HCT116 (cell line): ENCODE measurements around the gene TBC1D17. TPM values are rescaled to one million over a fixed set of nuclear protein-coding genes. Genes with fewer than 3 reads are reported as not detected.

Source experiments
- ATAC-seq: fragments of 200-7000 bp; cut with Tn5 transposase; 2 replicates; pipeline ENCODE4 v1.9.1; 2020; ENCODE audit warnings: mild to moderate bottlenecking, moderate library complexity
- BruUV-seq: library from RNA; stranded (reverse); fragments of 400-500 nt; replicated peaks from 2 replicates; lab custom pipeline; 2021; lab: Mats Ljungman, UMichigan
- CTCF ChIA-PET: fragments of 300-600 bp; sonication (Branson Sonifier 250); formaldehyde crosslinking; loops from one replicate; lab custom pipeline; 2021; ENCODE audit warnings: antibody characterized with exemption; lab: Charles Lee
- POLR2A ChIA-PET: fragments of 300-600, 350-600 bp; sonication (Branson Sonifier 250); formaldehyde crosslinking; loops from one replicate; lab custom pipeline; 2021; ENCODE audit warnings: antibody characterized with exemption; lab: Charles Lee
- RAD21 ChIA-PET, 2 experiments: fragments of 300-600 bp; sonication (Branson Sonifier 250); formaldehyde crosslinking; loops; one replicate each; lab custom pipeline; 2023; ENCODE audit warnings: low total read pairs in 2 of 2; ENCODE audit not compliant: uncharacterized antibody in 2 of 2, unreplicated experiment in 2 of 2, low non-redundant PET in 1 of 2; lab: Charles Lee
- DNase-seq: peaks from one replicate; pipeline ENCODE4 v3.0.0-alpha.2; 2010; ENCODE audit warnings: low read depth, low spot score
- H2AFZ ChIP-seq: fragments of 200-600 bp; shearing (Covaris generic), sonication (generic); 2 replicates; pipeline ENCODE4 v1.6.1; 2017; ENCODE audit warnings: low read depth, mixed run types, mixed read lengths, antibody characterized with exemption, low read length; ENCODE audit not compliant: poor library complexity, severe bottlenecking
- H3K27ac ChIP-seq: 2 replicates; pipeline ENCODE4 v1.5.1; 2012; ENCODE audit warnings: low read depth, low read length
- H3K27me3 ChIP-seq: fragments of 200-600 bp; sonication (generic); 2 replicates; pipeline ENCODE4 v1.6.1; 2016; ENCODE audit warnings: mixed run types, low read length, mixed read lengths; ENCODE audit not compliant: insufficient read depth
- H3K36me3 ChIP-seq, 2 experiments: fragments of 200-500 bp in 1 of 2; fragments of 200-600 bp in 1 of 2; sonication (Bioruptor generic) in 1 of 2; sonication (generic) in 1 of 2; 2 replicates each; pipeline versions ENCODE4 v1.5.1 to v1.6.1; 2014 to 2016; ENCODE audit warnings: low read length in 2 of 2, inconsistent platforms in 1 of 2, mixed read lengths in 1 of 2, mixed run types in 1 of 2; ENCODE audit not compliant: insufficient read depth in 2 of 2, control insufficient read depth in 1 of 2
- H3K4me1 ChIP-seq, 2 experiments: fragments of 200-600 bp in 1 of 2; sonication (generic) in 1 of 2; 2 replicates each; pipeline versions ENCODE4 v1.5.1 to v1.6.1; 2012 to 2017; ENCODE audit warnings: low read length in 2 of 2, inconsistent platforms in 1 of 2, mild to moderate bottlenecking in 1 of 2, mixed read lengths in 1 of 2, mixed run types in 1 of 2, moderate library complexity in 1 of 2; ENCODE audit not compliant: insufficient read depth in 2 of 2, control insufficient read depth in 1 of 2
- H3K4me2 ChIP-seq: fragments of 200-600 bp; sonication (generic); 2 replicates; pipeline ENCODE4 v1.6.1; 2017; ENCODE audit warnings: mixed run types, low read length, mixed read lengths
- H3K4me3 ChIP-seq, 2 experiments: fragments of 200-600 bp in 1 of 2; sonication (generic) in 1 of 2; replicated peaks in 1 of 2; 2 replicates each; pipeline ENCODE4 v1.5.1; 2011 to 2016; ENCODE audit warnings: low read length in 2 of 2, control low read depth in 1 of 2, low read depth in 1 of 2, mild to moderate bottlenecking in 1 of 2, mixed read lengths in 1 of 2, mixed run types in 1 of 2
- H3K79me2 ChIP-seq: fragments of 200-600 bp; sonication (generic); 2 replicates; pipeline ENCODE4 v1.6.1; 2017; ENCODE audit warnings: mild to moderate bottlenecking, mixed run types, low read length, moderate library complexity, mixed read lengths; ENCODE audit not compliant: insufficient read depth
- H3K9ac ChIP-seq: fragments of 200-600 bp; sonication (generic); 2 replicates; pipeline ENCODE4 v1.6.1; 2016; ENCODE audit warnings: low read length, mixed read lengths
- H3K9me2 ChIP-seq: fragments of 200-600 bp; sonication (generic), shearing (Covaris generic); 2 replicates; pipeline ENCODE4 v1.6.1; 2017; ENCODE audit warnings: mixed run types, mild to moderate bottlenecking, moderate library complexity; ENCODE audit not compliant: insufficient read depth
- H3K9me3 ChIP-seq, 2 experiments: fragments of 200-500 bp in 1 of 2; fragments of 200-600 bp in 1 of 2; sonication (Bioruptor generic) in 1 of 2; sonication (generic) in 1 of 2; 2 replicates each; pipeline ENCODE4 v1.6.1; 2014 to 2017; ENCODE audit warnings: low read length in 2 of 2, mixed read lengths in 2 of 2, inconsistent platforms in 1 of 2, low read depth in 1 of 2, mild to moderate bottlenecking in 1 of 2, mixed run types in 1 of 2, moderate library complexity in 1 of 2; ENCODE audit not compliant: control insufficient read depth in 1 of 2, insufficient read depth in 1 of 2
- H4K20me1 ChIP-seq: fragments of 200-600 bp; sonication (generic), shearing (Covaris generic); 2 replicates; pipeline ENCODE4 v1.6.1; 2017; ENCODE audit warnings: mixed run types, mild to moderate bottlenecking, moderate library complexity; ENCODE audit not compliant: insufficient read depth
- CBX3 ChIP-seq: IDR thresholded peaks from 2 replicates; pipeline ENCODE4 v1.6.1; 2012; ENCODE audit warnings: low read depth
- CEBPB ChIP-seq: IDR thresholded peaks from 2 replicates; pipeline ENCODE4 v1.6.1; 2012; ENCODE audit warnings: low read depth
- CTCF ChIP-seq, 3 experiments: fragments of 200-600 bp in 1 of 3; sonication (generic) in 1 of 3; IDR thresholded peaks in 2 of 3; conservative IDR thresholded peaks in 1 of 3; 2 replicates each; pipeline ENCODE4 v1.5.1; 2012 to 2017; ENCODE audit warnings: low read depth in 2 of 3, low read length in 2 of 3, antibody characterized with exemption in 1 of 3, borderline replicate concordance in 1 of 3, control low read depth in 1 of 3, mild to moderate bottlenecking in 1 of 3, mixed read lengths in 1 of 3, mixed run types in 1 of 3, moderate library complexity in 1 of 3; ENCODE audit not compliant: insufficient read depth in 1 of 3
- EGR1 ChIP-seq: IDR thresholded peaks from 2 replicates; pipeline ENCODE4 v1.6.1; 2012; ENCODE audit warnings: low read depth
- ELF1 ChIP-seq: IDR thresholded peaks from 2 replicates; pipeline ENCODE4 v1.6.1; 2012; ENCODE audit warnings: low read depth, borderline replicate concordance
- EZH2 ChIP-seq: fragments of 200-600 bp; sonication (generic); IDR thresholded peaks from 2 replicates; pipeline ENCODE4 v1.6.1; 2017; ENCODE audit warnings: antibody characterized with exemption, mixed run types
- EZH2phosphoT487 ChIP-seq: fragments of 200-600 bp; IDR thresholded peaks from 2 replicates; pipeline ENCODE4 v1.6.1; 2018; ENCODE audit warnings: antibody characterized with exemption, borderline replicate concordance
- FOSL1 ChIP-seq: IDR thresholded peaks from 2 replicates; pipeline ENCODE4 v1.6.1; 2012; ENCODE audit warnings: low read depth
- JUND ChIP-seq: IDR thresholded peaks from 2 replicates; pipeline ENCODE4 v1.6.1; 2012
- MAX ChIP-seq: IDR thresholded peaks from 2 replicates; pipeline ENCODE4 v1.6.1; 2012
- POLR2A ChIP-seq: IDR thresholded peaks from 2 replicates; pipeline ENCODE4 v1.7.0; 2011; ENCODE audit warnings: borderline replicate concordance; ENCODE audit not compliant: insufficient read depth, insufficient read length; ENCODE audit errors: extremely low read depth
- POLR2AphosphoS5 ChIP-seq: IDR thresholded peaks from 2 replicates; pipeline ENCODE4 v1.6.1; 2011; ENCODE audit warnings: mild to moderate bottlenecking, low read depth, low read length, moderate library complexity
- RAD21 ChIP-seq: IDR thresholded peaks from 2 replicates; pipeline ENCODE4 v1.6.1; 2012; ENCODE audit warnings: low read depth, mild to moderate bottlenecking
- SP1 ChIP-seq: IDR thresholded peaks from 2 replicates; pipeline ENCODE4 v1.6.1; 2012; ENCODE audit warnings: low read depth
- TCF7L2 ChIP-seq: IDR thresholded peaks from 2 replicates; pipeline ENCODE4 v1.7.0; 2011; ENCODE audit warnings: borderline replicate concordance, inconsistent platforms; ENCODE audit not compliant: insufficient read depth, insufficient read length; ENCODE audit errors: extremely low read depth
- YY1 ChIP-seq: IDR thresholded peaks from 2 replicates; pipeline ENCODE4 v1.6.1; 2011; ENCODE audit warnings: low read length, low read depth, moderate library complexity, mild to moderate bottlenecking; ENCODE audit not compliant: insufficient replicate concordance; ENCODE audit errors: extremely low read depth
- ZFX ChIP-seq: fragments of 450-650 bp; IDR thresholded peaks from 2 replicates; pipeline ENCODE4 v1.6.1; 2017
- ZNF274 ChIP-seq: fragments of 200-500 bp; sonication (Bioruptor generic); IDR thresholded peaks from 2 replicates; pipeline ENCODE4 v1.6.1; 2014; ENCODE audit warnings: mild to moderate bottlenecking, low read depth, low read length, inconsistent platforms
- intact Hi-C: fragments of 100-400 bp; cut with micrococcal nuclease; formaldehyde crosslinking; loops from 2 replicates; pipeline ENCODE4 v1.10.0; 2022
- total RNA-seq: library from RNA; stranded (reverse); gene quantifications from one replicate; pipeline ENCODE4 v1.2.1, GENCODE V29; 2021; ENCODE audit not compliant: unreplicated experiment
- TF ChIP-seq, protein P1 (sequence below): IDR thresholded peaks from 2 replicates; pipeline ENCODE4 v1.6.1; 2011; ENCODE audit warnings: mild to moderate bottlenecking, low read length, moderate library complexity; ENCODE audit not compliant: insufficient replicate concordance; ENCODE audit errors: extremely low read depth
- TF ChIP-seq, protein P2 (sequence below): IDR thresholded peaks from 2 replicates; pipeline ENCODE4 v1.6.1; 2012; ENCODE audit warnings: low read depth

TBC1D17 gene
- total RNA-seq, 1 experiment from 2014 or later = 32.9 TPM

DNA sequence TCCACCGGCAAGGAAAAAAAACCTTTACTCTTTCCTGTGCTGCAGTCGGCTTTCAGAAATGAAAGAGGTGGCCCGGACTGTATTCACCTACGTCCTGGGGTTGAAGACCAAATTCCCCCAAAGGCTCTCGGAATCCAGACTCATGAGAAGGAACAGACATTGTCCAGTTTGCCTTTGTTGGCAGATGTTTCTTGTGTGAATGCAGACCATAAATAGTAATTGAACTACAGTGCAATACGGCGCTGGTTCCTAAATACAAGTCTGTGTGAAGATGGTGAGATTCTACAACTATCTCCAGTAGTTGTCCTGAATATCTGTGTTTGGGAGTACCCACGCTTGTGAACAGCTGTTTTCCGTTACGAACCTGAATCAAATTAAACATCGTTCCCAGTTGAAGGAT, 37.8 kb upstream of the TBC1D17 start (continued):
- TF ChIP-seq, protein P1, sequence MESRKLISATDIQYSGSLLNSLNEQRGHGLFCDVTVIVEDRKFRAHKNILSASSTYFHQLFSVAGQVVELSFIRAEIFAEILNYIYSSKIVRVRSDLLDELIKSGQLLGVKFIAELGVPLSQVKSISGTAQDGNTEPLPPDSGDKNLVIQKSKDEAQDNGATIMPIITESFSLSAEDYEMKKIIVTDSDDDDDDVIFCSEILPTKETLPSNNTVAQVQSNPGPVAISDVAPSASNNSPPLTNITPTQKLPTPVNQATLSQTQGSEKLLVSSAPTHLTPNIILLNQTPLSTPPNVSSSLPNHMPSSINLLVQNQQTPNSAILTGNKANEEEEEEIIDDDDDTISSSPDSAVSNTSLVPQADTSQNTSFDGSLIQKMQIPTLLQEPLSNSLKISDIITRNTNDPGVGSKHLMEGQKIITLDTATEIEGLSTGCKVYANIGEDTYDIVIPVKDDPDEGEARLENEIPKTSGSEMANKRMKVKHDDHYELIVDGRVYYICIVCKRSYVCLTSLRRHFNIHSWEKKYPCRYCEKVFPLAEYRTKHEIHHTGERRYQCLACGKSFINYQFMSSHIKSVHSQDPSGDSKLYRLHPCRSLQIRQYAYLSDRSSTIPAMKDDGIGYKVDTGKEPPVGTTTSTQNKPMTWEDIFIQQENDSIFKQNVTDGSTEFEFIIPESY = no peak

DNA sequence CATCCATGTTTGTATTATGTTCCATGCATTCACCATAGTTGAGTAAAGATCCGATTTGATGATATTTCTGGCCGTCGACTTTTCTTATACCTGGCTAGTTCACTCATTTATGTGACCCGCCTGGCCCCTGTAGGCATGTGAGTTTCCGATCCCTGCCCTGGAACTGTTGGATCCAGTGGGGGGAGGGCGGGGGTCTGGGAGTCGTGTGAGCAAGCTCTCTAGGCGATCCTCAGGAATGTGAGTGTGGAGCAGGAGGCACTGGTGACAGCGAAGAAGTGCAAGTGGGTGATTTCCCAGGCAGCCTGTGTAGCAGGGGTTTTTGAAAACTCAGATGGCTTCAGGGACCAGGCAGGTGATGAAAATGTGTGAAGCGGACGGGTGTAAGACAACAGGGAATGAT, 37.2 kb upstream of the TBC1D17 start:
- RAD21 ChIA-PET = no interaction called here
- no peaks in the 10 kb centered on the region for H4K20me1 ChIP-seq
- H2AFZ ChIP-seq = no peak overlapping the region
- H3K36me3 ChIP-seq = peaks cover 22 to 24% of the 10 kb centered on the region in 2 experiments
- no peaks in the 10 kb centered on the region for H3K9me2 ChIP-seq
- H3K4me1 ChIP-seq = no peaks in the 10 kb centered on the region
- H3K27me3 ChIP-seq = no peaks in the 10 kb centered on the region
- no peaks in the 10 kb centered on the region for H3K79me2 ChIP-seq
- no peaks in the 10 kb centered on the region for H3K9me3 ChIP-seq
- H3K4me2 ChIP-seq = no peak overlapping the region
- BruUV-seq = no TSS peak
- CTCF ChIA-PET = no interaction called here
- DNase-seq = no peak
- H3K9ac ChIP-seq = no peak overlapping the region
- H3K27ac ChIP-seq = no peak overlapping the region
- H3K4me3 ChIP-seq = no peak overlapping the region
- POLR2A ChIA-PET = no interaction called here
- ATAC-seq = no peak
- intact Hi-C loops = no loop called here
- TF ChIP-seq EZH2phosphoT487 (no peak), CBX3 (no peak), FOSL1 (no peak), CTCF (IDR thresholded peaks at IDR 0.05 in 2 of 3, conservative IDR thresholded peaks at IDR 0.05 in 1 of 3; ENCODE audit: borderline replicate concordance in 1 of 3, insufficient read depth in 1 of 3, low read depth in 2 of 3, low read length in 2 of 3) (no peak), EZH2 (no peak), RAD21 (no peak), JUND (no peak), MAX (no peak), ZFX (no peak), TCF7L2 (no peak), YY1 (no peak), ELF1 (no peak), ZNF274 (no peak), EGR1 (no peak), SP1 (no peak), CEBPB (no peak), POLR2A (no peak), POLR2AphosphoS5 (no peak)
- TF ChIP-seq, protein P2, sequence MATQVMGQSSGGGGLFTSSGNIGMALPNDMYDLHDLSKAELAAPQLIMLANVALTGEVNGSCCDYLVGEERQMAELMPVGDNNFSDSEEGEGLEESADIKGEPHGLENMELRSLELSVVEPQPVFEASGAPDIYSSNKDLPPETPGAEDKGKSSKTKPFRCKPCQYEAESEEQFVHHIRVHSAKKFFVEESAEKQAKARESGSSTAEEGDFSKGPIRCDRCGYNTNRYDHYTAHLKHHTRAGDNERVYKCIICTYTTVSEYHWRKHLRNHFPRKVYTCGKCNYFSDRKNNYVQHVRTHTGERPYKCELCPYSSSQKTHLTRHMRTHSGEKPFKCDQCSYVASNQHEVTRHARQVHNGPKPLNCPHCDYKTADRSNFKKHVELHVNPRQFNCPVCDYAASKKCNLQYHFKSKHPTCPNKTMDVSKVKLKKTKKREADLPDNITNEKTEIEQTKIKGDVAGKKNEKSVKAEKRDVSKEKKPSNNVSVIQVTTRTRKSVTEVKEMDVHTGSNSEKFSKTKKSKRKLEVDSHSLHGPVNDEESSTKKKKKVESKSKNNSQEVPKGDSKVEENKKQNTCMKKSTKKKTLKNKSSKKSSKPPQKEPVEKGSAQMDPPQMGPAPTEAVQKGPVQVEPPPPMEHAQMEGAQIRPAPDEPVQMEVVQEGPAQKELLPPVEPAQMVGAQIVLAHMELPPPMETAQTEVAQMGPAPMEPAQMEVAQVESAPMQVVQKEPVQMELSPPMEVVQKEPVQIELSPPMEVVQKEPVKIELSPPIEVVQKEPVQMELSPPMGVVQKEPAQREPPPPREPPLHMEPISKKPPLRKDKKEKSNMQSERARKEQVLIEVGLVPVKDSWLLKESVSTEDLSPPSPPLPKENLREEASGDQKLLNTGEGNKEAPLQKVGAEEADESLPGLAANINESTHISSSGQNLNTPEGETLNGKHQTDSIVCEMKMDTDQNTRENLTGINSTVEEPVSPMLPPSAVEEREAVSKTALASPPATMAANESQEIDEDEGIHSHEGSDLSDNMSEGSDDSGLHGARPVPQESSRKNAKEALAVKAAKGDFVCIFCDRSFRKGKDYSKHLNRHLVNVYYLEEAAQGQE = no peak
